HCT116 (cell line): ENCODE data around the gene MED10. TPM values are rescaled to one million over a fixed set of nuclear protein-coding genes. Genes with fewer than 3 reads are reported as not detected.

Experiments used
- ATAC-seq: fragments of 200-7000 bp; cut with Tn5 transposase; 2 replicates; pipeline ENCODE4 v1.9.1; 2020; ENCODE audit warnings: mild to moderate bottlenecking, moderate library complexity
- BruUV-seq: library from RNA; stranded (reverse); fragments of 400-500 nt; replicated peaks from 2 replicates; lab custom pipeline; 2021; lab: Mats Ljungman, UMichigan
- CTCF ChIA-PET: fragments of 300-600 bp; sonication (Branson Sonifier 250); formaldehyde crosslinking; loops from one replicate; lab custom pipeline; 2021; ENCODE audit warnings: antibody characterized with exemption; lab: Charles Lee
- POLR2A ChIA-PET: fragments of 300-600, 350-600 bp; sonication (Branson Sonifier 250); formaldehyde crosslinking; loops from one replicate; lab custom pipeline; 2021; ENCODE audit warnings: antibody characterized with exemption; lab: Charles Lee
- RAD21 ChIA-PET, 2 experiments: fragments of 300-600 bp; sonication (Branson Sonifier 250); formaldehyde crosslinking; loops; one replicate each; lab custom pipeline; 2023; ENCODE audit warnings: low total read pairs in 2 of 2; ENCODE audit not compliant: uncharacterized antibody in 2 of 2, unreplicated experiment in 2 of 2, low non-redundant PET in 1 of 2; lab: Charles Lee
- DNase-seq: peaks from one replicate; pipeline ENCODE4 v3.0.0-alpha.2; 2010; ENCODE audit warnings: low read depth, low spot score
- H2AFZ ChIP-seq: fragments of 200-600 bp; shearing (Covaris generic), sonication (generic); 2 replicates; pipeline ENCODE4 v1.6.1; 2017; ENCODE audit warnings: low read depth, mixed run types, mixed read lengths, antibody characterized with exemption, low read length; ENCODE audit not compliant: poor library complexity, severe bottlenecking
- H3K27ac ChIP-seq: 2 replicates; pipeline ENCODE4 v1.5.1; 2012; ENCODE audit warnings: low read depth, low read length
- H3K27me3 ChIP-seq: fragments of 200-600 bp; sonication (generic); 2 replicates; pipeline ENCODE4 v1.6.1; 2016; ENCODE audit warnings: mixed run types, low read length, mixed read lengths; ENCODE audit not compliant: insufficient read depth
- H3K36me3 ChIP-seq, 2 experiments: fragments of 200-500 bp in 1 of 2; fragments of 200-600 bp in 1 of 2; sonication (Bioruptor generic) in 1 of 2; sonication (generic) in 1 of 2; 2 replicates each; pipeline versions ENCODE4 v1.5.1 to v1.6.1; 2014 to 2016; ENCODE audit warnings: low read length in 2 of 2, inconsistent platforms in 1 of 2, mixed read lengths in 1 of 2, mixed run types in 1 of 2; ENCODE audit not compliant: insufficient read depth in 2 of 2, control insufficient read depth in 1 of 2
- H3K4me1 ChIP-seq, 2 experiments: fragments of 200-600 bp in 1 of 2; sonication (generic) in 1 of 2; 2 replicates each; pipeline versions ENCODE4 v1.5.1 to v1.6.1; 2012 to 2017; ENCODE audit warnings: low read length in 2 of 2, inconsistent platforms in 1 of 2, mild to moderate bottlenecking in 1 of 2, mixed read lengths in 1 of 2, mixed run types in 1 of 2, moderate library complexity in 1 of 2; ENCODE audit not compliant: insufficient read depth in 2 of 2, control insufficient read depth in 1 of 2
- H3K4me2 ChIP-seq: fragments of 200-600 bp; sonication (generic); 2 replicates; pipeline ENCODE4 v1.6.1; 2017; ENCODE audit warnings: mixed run types, low read length, mixed read lengths
- H3K4me3 ChIP-seq, 2 experiments: fragments of 200-600 bp in 1 of 2; sonication (generic) in 1 of 2; replicated peaks in 1 of 2; 2 replicates each; pipeline ENCODE4 v1.5.1; 2011 to 2016; ENCODE audit warnings: low read length in 2 of 2, control low read depth in 1 of 2, low read depth in 1 of 2, mild to moderate bottlenecking in 1 of 2, mixed read lengths in 1 of 2, mixed run types in 1 of 2
- H3K79me2 ChIP-seq: fragments of 200-600 bp; sonication (generic); 2 replicates; pipeline ENCODE4 v1.6.1; 2017; ENCODE audit warnings: mild to moderate bottlenecking, mixed run types, low read length, moderate library complexity, mixed read lengths; ENCODE audit not compliant: insufficient read depth
- H3K9ac ChIP-seq: fragments of 200-600 bp; sonication (generic); 2 replicates; pipeline ENCODE4 v1.6.1; 2016; ENCODE audit warnings: low read length, mixed read lengths
- H3K9me2 ChIP-seq: fragments of 200-600 bp; sonication (generic), shearing (Covaris generic); 2 replicates; pipeline ENCODE4 v1.6.1; 2017; ENCODE audit warnings: mixed run types, mild to moderate bottlenecking, moderate library complexity; ENCODE audit not compliant: insufficient read depth
- H3K9me3 ChIP-seq, 2 experiments: fragments of 200-500 bp in 1 of 2; fragments of 200-600 bp in 1 of 2; sonication (Bioruptor generic) in 1 of 2; sonication (generic) in 1 of 2; 2 replicates each; pipeline ENCODE4 v1.6.1; 2014 to 2017; ENCODE audit warnings: low read length in 2 of 2, mixed read lengths in 2 of 2, inconsistent platforms in 1 of 2, low read depth in 1 of 2, mild to moderate bottlenecking in 1 of 2, mixed run types in 1 of 2, moderate library complexity in 1 of 2; ENCODE audit not compliant: control insufficient read depth in 1 of 2, insufficient read depth in 1 of 2
- H4K20me1 ChIP-seq: fragments of 200-600 bp; sonication (generic), shearing (Covaris generic); 2 replicates; pipeline ENCODE4 v1.6.1; 2017; ENCODE audit warnings: mixed run types, mild to moderate bottlenecking, moderate library complexity; ENCODE audit not compliant: insufficient read depth
- CEBPB ChIP-seq: IDR thresholded peaks from 2 replicates; pipeline ENCODE4 v1.6.1; 2012; ENCODE audit warnings: low read depth
- EGR1 ChIP-seq: IDR thresholded peaks from 2 replicates; pipeline ENCODE4 v1.6.1; 2012; ENCODE audit warnings: low read depth
- ELF1 ChIP-seq: IDR thresholded peaks from 2 replicates; pipeline ENCODE4 v1.6.1; 2012; ENCODE audit warnings: low read depth, borderline replicate concordance
- EZH2 ChIP-seq: fragments of 200-600 bp; sonication (generic); IDR thresholded peaks from 2 replicates; pipeline ENCODE4 v1.6.1; 2017; ENCODE audit warnings: antibody characterized with exemption, mixed run types
- EZH2phosphoT487 ChIP-seq: fragments of 200-600 bp; IDR thresholded peaks from 2 replicates; pipeline ENCODE4 v1.6.1; 2018; ENCODE audit warnings: antibody characterized with exemption, borderline replicate concordance
- FOSL1 ChIP-seq: IDR thresholded peaks from 2 replicates; pipeline ENCODE4 v1.6.1; 2012; ENCODE audit warnings: low read depth
- JUND ChIP-seq: IDR thresholded peaks from 2 replicates; pipeline ENCODE4 v1.6.1; 2012
- POLR2A ChIP-seq: IDR thresholded peaks from 2 replicates; pipeline ENCODE4 v1.7.0; 2011; ENCODE audit warnings: borderline replicate concordance; ENCODE audit not compliant: insufficient read depth, insufficient read length; ENCODE audit errors: extremely low read depth
- RAD21 ChIP-seq: IDR thresholded peaks from 2 replicates; pipeline ENCODE4 v1.6.1; 2012; ENCODE audit warnings: low read depth, mild to moderate bottlenecking
- REST ChIP-seq: IDR thresholded peaks from 2 replicates; pipeline ENCODE4 v1.6.1; 2012; ENCODE audit warnings: low read depth
- SRF ChIP-seq: IDR thresholded peaks from 2 replicates; pipeline ENCODE4 v1.6.1; 2012; ENCODE audit warnings: low read depth
- TCF7L2 ChIP-seq: IDR thresholded peaks from 2 replicates; pipeline ENCODE4 v1.7.0; 2011; ENCODE audit warnings: borderline replicate concordance, inconsistent platforms; ENCODE audit not compliant: insufficient read depth, insufficient read length; ENCODE audit errors: extremely low read depth
- YY1 ChIP-seq: IDR thresholded peaks from 2 replicates; pipeline ENCODE4 v1.6.1; 2011; ENCODE audit warnings: low read length, low read depth, moderate library complexity, mild to moderate bottlenecking; ENCODE audit not compliant: insufficient replicate concordance; ENCODE audit errors: extremely low read depth
- ZBTB33 ChIP-seq: IDR thresholded peaks from 2 replicates; pipeline ENCODE4 v1.6.1; 2011; ENCODE audit warnings: mild to moderate bottlenecking, low read length, moderate library complexity; ENCODE audit not compliant: insufficient replicate concordance; ENCODE audit errors: extremely low read depth
- ZNF274 ChIP-seq: fragments of 200-500 bp; sonication (Bioruptor generic); IDR thresholded peaks from 2 replicates; pipeline ENCODE4 v1.6.1; 2014; ENCODE audit warnings: mild to moderate bottlenecking, low read depth, low read length, inconsistent platforms
- intact Hi-C: fragments of 100-400 bp; cut with micrococcal nuclease; formaldehyde crosslinking; loops from 2 replicates; pipeline ENCODE4 v1.10.0; 2022
- total RNA-seq: library from RNA; stranded (reverse); gene quantifications from one replicate; pipeline ENCODE4 v1.2.1, GENCODE V29; 2021; ENCODE audit not compliant: unreplicated experiment
- TF ChIP-seq, protein P1 (sequence below): IDR thresholded peaks from 2 replicates; pipeline ENCODE4 v1.6.1; 2012

Gene MED10
- total RNA-seq, 1 experiment from 2014 or later, result 35.0 TPM

- ChIA-PET RAD21 (no interaction called here), CTCF (no interaction called here)
- H3K9me3 ChIP-seq, result no peaks in the 10 kb centered on the region
- H2AFZ ChIP-seq, result no peak overlapping the region
- ATAC-seq (no peak), DNase-seq (no peak)
- H3K36me3 ChIP-seq, result no peaks in the 10 kb centered on the region
- no peaks in the 10 kb centered on the region for H4K20me1 ChIP-seq
- H3K27ac ChIP-seq, result no peak overlapping the region
- no peak overlapping the region for H3K4me3 ChIP-seq
- no peaks in the 10 kb centered on the region for H3K4me1 ChIP-seq
- no peak overlapping the region for H3K4me2 ChIP-seq
- peaks cover 41% of the 10 kb centered on the region for H3K27me3 ChIP-seq
- intact Hi-C loops, result no loop called here
- BruUV-seq, result no TSS peak
- no peak for TF ChIP-seq REST
- TF ChIP-seq EZH2, result no peak
- TF ChIP-seq POLR2A, result no peak
- TF ChIP-seq, protein P1, sequence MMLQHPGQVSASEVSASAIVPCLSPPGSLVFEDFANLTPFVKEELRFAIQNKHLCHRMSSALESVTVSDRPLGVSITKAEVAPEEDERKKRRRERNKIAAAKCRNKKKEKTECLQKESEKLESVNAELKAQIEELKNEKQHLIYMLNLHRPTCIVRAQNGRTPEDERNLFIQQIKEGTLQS, result no peak
- no peak for TF ChIP-seq ELF1
- TF ChIP-seq RAD21, result no peak
- TF ChIP-seq, all 23 proteins: peak for 0
- Histone ChIP-seq H3K79me2 (no peaks in the 10 kb centered on the region), H3K9me2 (no peaks in the 10 kb centered on the region), H3K9ac (no peak overlapping the region)
- POLR2A ChIA-PET, result no interaction called here
Measured at GRCh38 chr5:6417657-6418056, 39.3 kb upstream of the MED10 start.

DNA sequence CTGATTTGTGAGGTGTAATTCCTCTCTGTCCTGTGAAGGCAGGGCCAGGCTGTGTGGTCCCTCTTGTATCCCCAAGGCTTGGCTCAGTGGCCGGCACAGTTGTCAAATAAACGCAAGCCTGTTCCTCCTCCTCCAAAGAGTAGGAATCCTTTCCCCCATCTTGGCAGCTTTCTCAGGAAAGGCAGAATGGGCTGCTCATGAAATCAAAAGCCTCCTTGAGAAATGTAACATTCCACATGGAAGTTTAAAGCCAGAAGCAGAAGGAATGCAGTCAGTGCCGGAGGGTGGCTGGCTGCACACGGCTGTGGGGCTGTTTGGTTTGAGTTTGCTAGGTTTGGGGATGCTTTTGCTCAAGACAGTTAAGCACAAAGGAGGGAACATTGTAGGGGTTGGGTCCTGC, 34.5 kb upstream of the MED10 start:
- intact Hi-C loops, result no loop called here
- ChIA-PET POLR2A (no interaction called here), RAD21 (no interaction called here), CTCF (no interaction called here)
- Histone ChIP-seq H3K27ac (no peak overlapping the region), H3K36me3 (no peaks in the 10 kb centered on the region), H2AFZ (no peak overlapping the region), H3K27me3 (peaks cover 35% of the 10 kb centered on the region), H3K4me3 (no peak overlapping the region), H4K20me1 (no peaks in the 10 kb centered on the region), H3K4me2 (no peak overlapping the region), H3K9me3 (no peaks in the 10 kb centered on the region), H3K79me2 (no peaks in the 10 kb centered on the region), H3K9me2 (no peaks in the 10 kb centered on the region), H3K4me1 (no peaks in the 10 kb centered on the region), H3K9ac (no peak overlapping the region)
- DNase-seq (no peak), ATAC-seq (no peak)
- BruUV-seq, result no TSS peak
- TF ChIP-seq ZNF274 (no peak), FOSL1 (no peak), SRF (no peak), ELF1 (no peak), EZH2phosphoT487 (no peak), TCF7L2 (no peak), CEBPB (no peak), JUND (no peak), ZBTB33 (no peak), YY1 (no peak), EGR1 (no peak)
- TF ChIP-seq, protein P1, result no peak
